ENCODE results near the gene ZGPAT.

Gene ZGPAT

DNA sequence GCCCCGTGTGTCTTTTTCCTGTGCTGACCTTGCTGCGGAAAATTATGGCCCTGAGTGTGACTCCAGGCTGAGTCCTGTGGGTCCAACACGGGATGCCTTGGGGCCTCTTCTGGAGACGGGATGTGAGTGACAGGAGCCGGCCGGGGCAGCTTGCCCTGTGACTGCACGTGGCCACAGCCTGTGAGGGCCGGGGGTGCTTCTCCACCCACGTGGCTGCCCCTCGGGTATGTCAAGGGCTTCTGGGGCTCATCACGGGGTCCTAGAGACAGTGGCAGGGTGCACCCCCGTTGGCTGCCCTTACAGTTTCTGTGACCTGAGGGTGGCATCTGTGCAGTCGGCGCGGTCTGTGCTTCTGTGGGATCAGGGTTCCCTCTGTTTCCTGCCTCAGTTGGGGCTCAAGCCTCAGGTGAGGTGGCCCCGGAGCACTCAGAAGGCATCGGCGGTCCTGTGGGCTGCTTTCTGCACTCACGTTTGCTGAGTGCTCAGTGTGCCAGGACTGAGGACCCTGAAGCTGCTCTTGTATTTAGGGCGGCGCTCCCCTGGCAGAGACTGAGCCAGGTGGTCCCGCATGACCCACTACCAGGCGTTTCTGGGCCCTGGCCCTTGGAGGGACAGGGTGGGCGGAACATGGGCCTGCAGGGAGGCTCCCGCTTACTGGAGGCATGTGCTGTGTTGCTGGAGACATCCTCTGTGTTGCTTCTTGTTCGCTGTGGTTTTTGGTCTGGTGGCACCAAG is 44.3 kb upstream of the ZGPAT start:
- Histone ChIP-seq H3K4me3 (IDR thresholded peaks at IDR 0.05; ENCODE audit: insufficient read depth, low read depth, low read length) (no peak overlapping the region), H2AFZ (ENCODE audit: low read depth) (no peak overlapping the region), H3K4me2 (no peak overlapping the region), H3K36me3 (ENCODE audit: insufficient read depth) (no peaks in the 10 kb centered on the region), H3K4me1 (ENCODE audit: low read depth, poor library complexity, severe bottlenecking) (no peaks in the 10 kb centered on the region), H3K27ac (no peak overlapping the region), H3K9ac (no peak overlapping the region), H3K27me3 (ENCODE audit: insufficient read depth, low read depth) (no peaks in the 10 kb centered on the region), H4K20me1 (ENCODE audit: insufficient read depth) (no peaks in the 10 kb centered on the region), H3K79me2 (ENCODE audit: insufficient read depth, low read depth) (no peaks in the 10 kb centered on the region; the same call in 1 of the 2 replicates)
- TF ChIP-seq, protein P1, sequence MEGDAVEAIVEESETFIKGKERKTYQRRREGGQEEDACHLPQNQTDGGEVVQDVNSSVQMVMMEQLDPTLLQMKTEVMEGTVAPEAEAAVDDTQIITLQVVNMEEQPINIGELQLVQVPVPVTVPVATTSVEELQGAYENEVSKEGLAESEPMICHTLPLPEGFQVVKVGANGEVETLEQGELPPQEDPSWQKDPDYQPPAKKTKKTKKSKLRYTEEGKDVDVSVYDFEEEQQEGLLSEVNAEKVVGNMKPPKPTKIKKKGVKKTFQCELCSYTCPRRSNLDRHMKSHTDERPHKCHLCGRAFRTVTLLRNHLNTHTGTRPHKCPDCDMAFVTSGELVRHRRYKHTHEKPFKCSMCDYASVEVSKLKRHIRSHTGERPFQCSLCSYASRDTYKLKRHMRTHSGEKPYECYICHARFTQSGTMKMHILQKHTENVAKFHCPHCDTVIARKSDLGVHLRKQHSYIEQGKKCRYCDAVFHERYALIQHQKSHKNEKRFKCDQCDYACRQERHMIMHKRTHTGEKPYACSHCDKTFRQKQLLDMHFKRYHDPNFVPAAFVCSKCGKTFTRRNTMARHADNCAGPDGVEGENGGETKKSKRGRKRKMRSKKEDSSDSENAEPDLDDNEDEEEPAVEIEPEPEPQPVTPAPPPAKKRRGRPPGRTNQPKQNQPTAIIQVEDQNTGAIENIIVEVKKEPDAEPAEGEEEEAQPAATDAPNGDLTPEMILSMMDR (conservative IDR thresholded peaks at IDR 0.05; ENCODE audit: low read depth, low read length) = no peak

DNA sequence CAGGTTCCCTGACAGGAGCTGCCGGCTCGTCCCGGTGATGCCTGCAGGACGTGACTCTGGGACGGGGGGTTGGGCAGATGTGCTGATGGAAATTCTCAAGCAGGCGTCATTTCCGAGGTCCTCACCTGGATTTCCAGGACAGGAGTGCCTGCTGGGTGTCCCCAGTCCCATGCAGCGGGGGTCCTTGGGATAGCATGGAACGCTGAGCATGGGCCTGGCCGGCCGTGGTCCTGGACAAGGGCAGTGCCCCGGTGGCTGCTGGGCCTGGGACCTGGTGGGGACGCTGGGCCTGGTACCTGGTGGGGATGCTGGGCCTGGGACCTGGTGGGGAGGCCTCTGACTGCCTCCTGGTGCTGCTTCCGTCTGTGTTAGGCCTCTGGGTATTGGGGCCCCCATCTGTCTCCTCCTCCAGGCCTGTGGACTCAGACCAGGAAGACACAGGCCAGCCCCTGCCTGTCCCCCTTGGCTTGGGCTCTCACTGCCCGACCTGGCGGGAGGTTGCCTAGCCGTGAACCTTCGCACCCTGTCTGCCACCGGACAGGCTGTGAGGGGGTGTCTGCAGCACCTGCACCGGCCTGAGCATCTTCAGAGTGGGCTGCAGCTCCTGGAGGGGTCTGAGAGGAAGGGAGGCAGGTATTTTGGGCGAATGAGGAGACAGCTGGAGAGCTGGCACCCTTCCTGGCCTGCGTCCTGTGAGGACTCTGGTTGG is 43.5 kb upstream of the ZGPAT start:
- no peaks in the 10 kb centered on the region for H3K36me3 ChIP-seq (ENCODE audit: insufficient read depth)
- H4K20me1 ChIP-seq (ENCODE audit: insufficient read depth) = no peaks in the 10 kb centered on the region
- no peak overlapping the region for H2AFZ ChIP-seq (ENCODE audit: low read depth)

DNA sequence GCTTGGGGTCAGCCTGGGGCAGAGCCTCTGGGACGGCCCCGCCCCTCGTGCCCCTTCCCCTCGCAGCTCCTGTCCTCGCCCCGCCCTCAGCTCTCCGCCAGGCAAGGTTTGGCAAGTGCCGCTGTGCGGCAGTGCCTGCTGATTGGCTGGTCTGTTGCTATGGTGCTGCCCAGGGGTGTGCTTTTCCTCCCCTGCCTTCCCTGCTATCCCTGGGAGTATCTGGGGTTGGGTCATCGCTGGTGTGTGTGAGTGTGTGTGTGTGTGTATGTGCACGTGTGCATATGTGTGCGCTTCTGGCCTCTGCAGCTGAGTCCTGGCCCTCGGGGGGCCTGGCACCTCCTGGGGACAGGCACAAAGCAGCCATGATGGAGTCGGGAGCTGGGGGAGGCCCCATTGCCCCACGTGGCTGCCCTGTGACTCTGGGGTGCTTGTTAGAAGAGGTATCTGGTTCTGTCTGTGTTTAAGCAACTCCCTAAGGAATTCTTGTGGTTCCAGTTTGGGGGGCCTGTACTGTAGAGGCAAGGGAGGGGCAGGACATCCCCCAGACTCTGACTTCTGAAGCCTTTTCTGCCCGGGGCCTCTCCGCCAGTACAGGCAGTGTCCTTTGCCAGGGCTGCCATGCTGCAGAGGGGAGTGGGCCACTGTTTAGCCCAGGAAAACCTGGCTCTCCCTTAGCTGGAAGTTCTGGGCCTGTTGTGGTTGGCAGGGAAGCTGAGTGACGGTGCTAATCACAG is 42.8 kb upstream of the ZGPAT start:
- no peak overlapping the region for H2AFZ ChIP-seq (ENCODE audit: low read depth)
- no peaks in the 10 kb centered on the region for H3K4me1 ChIP-seq (ENCODE audit: low read depth, poor library complexity, severe bottlenecking)
- TF ChIP-seq, protein P1 (conservative IDR thresholded peaks at IDR 0.05; ENCODE audit: low read depth, low read length) = no peak
- no peaks in the 10 kb centered on the region for H3K27me3 ChIP-seq (ENCODE audit: insufficient read depth, low read depth)
- H3K27ac ChIP-seq = no peak overlapping the region
- no peaks in the 10 kb centered on the region for H3K79me2 ChIP-seq (ENCODE audit: insufficient read depth, low read depth)
- H3K36me3 ChIP-seq (ENCODE audit: insufficient read depth) = no peaks in the 10 kb centered on the region
- no peak overlapping the region for H3K4me3 ChIP-seq (IDR thresholded peaks at IDR 0.05; ENCODE audit: insufficient read depth, low read depth, low read length)
- no peak overlapping the region for H3K4me2 ChIP-seq
- H4K20me1 ChIP-seq (ENCODE audit: insufficient read depth) = no peaks in the 10 kb centered on the region
- no peak overlapping the region for H3K9ac ChIP-seq

More for the DNA sequence above, 43.5 kb upstream of the ZGPAT start:
- Histone ChIP-seq H3K4me3 (IDR thresholded peaks at IDR 0.05; ENCODE audit: insufficient read depth, low read depth, low read length) (no peak overlapping the region), H3K79me2 (ENCODE audit: insufficient read depth, low read depth) (no peaks in the 10 kb centered on the region; the same call in 1 of the 2 replicates), H3K9ac (no peak overlapping the region), H3K4me1 (ENCODE audit: low read depth, poor library complexity, severe bottlenecking) (no peaks in the 10 kb centered on the region), H3K4me2 (no peak overlapping the region), H3K27me3 (ENCODE audit: insufficient read depth, low read depth) (no peaks in the 10 kb centered on the region), H3K27ac (no peak overlapping the region)
- TF ChIP-seq, protein P1 (conservative IDR thresholded peaks at IDR 0.05; ENCODE audit: low read depth, low read length) = no peak

DNA sequence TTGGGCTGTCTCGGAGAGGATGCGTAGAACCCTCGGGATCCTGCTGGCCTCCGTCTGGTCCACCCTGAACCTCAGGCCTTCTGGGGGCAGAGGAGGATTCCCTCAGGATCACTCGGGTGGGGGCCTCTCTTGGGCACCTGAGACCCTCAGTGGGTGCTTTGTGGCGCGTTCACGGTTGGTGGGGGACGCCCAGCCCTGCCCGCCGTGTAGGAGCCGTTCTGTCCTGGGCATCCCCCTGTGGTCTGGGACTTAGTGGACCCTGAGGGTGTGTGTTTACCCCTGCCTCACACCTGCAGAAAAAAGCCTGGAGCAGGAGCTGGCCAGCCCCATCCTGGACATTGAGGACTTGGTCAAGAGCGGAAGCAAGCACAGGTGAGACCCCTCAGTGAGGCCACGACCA is 42.1 kb upstream of the ZGPAT start:
- H2AFZ ChIP-seq (ENCODE audit: low read depth) = no peak overlapping the region

More for the DNA sequence above, 42.1 kb upstream of the ZGPAT start:
- no peaks in the 10 kb centered on the region for H3K36me3 ChIP-seq (ENCODE audit: insufficient read depth)
- H3K27ac ChIP-seq = no peak overlapping the region
- no peaks in the 10 kb centered on the region for H3K27me3 ChIP-seq (ENCODE audit: insufficient read depth, low read depth)
- H3K4me3 ChIP-seq (IDR thresholded peaks at IDR 0.05; ENCODE audit: insufficient read depth, low read depth, low read length) = no peak overlapping the region
- H4K20me1 ChIP-seq (ENCODE audit: insufficient read depth) = no peaks in the 10 kb centered on the region
- no peaks in the 10 kb centered on the region for H3K79me2 ChIP-seq (ENCODE audit: insufficient read depth, low read depth)
- H3K9ac ChIP-seq = no peak overlapping the region
- no peak overlapping the region for H3K4me2 ChIP-seq
- H3K4me1 ChIP-seq (ENCODE audit: low read depth, poor library complexity, severe bottlenecking) = no peaks in the 10 kb centered on the region
- TF ChIP-seq, protein P1 (conservative IDR thresholded peaks at IDR 0.05; ENCODE audit: low read depth, low read length) = no peak

Measured in KMS-11 (cell line).